Caco-2 (cell line): ENCODE results near the gene ATP5ME. TPM values are rescaled to one million over a fixed set of nuclear protein-coding genes. Genes with fewer than 3 reads are reported as not detected.

Experiments
- BruUV-seq: library from RNA; stranded (reverse); fragments of 400-500 nt; replicated peaks from 2 replicates; lab custom pipeline; 2021; lab: Mats Ljungman, UMichigan
- CTCF ChIA-PET: fragments of 300-600 bp; sonication (Branson Sonifier 250); formaldehyde crosslinking; loops from one replicate; lab custom pipeline; 2022; ENCODE audit warnings: antibody characterized with exemption; lab: Charles Lee
- POLR2A ChIA-PET: fragments of 300-600 bp; sonication (Branson Sonifier 250); formaldehyde crosslinking; loops from one replicate; lab custom pipeline; 2022; ENCODE audit warnings: antibody characterized with exemption; lab: Charles Lee
- DNase-seq, 2 experiments: peaks; one replicate each; pipeline versions ENCODE4 v3.0.0 to v3.0.0-alpha.2; 2020 to 2022
- H3K27me3 ChIP-seq: replicated peaks from 2 replicates; pipeline ENCODE4 v1.6.0; 2011; ENCODE audit warnings: low read length; ENCODE audit not compliant: control insufficient read depth, insufficient read depth
- H3K36me3 ChIP-seq: 2 replicates; pipeline ENCODE4 v1.5.1; 2011; ENCODE audit warnings: low read length; ENCODE audit not compliant: control insufficient read depth, insufficient read depth
- H3K4me1 ChIP-seq: fragments of 250-450 bp; sonication (Bioruptor Pico); 2 replicates; pipeline ENCODE4 v1.5.1; 2020; ENCODE audit warnings: mild to moderate bottlenecking
- H3K4me3 ChIP-seq: 2 replicates; pipeline ENCODE4 v1.5.1; 2011; ENCODE audit warnings: low read depth, mild to moderate bottlenecking, control low read depth, low read length
- H3K9me3 ChIP-seq: fragments of 250-450 bp; sonication (Bioruptor Pico); 2 replicates; pipeline ENCODE4 v1.5.1; 2020; ENCODE audit warnings: mild to moderate bottlenecking, moderate library complexity
- H3K27ac Mint-ChIP-seq: one replicate; pipeline ENCODE4 v1.8.0; 2022; ENCODE audit warnings: mixed read lengths; ENCODE audit not compliant: unreplicated experiment
- H3K27me3 Mint-ChIP-seq: one replicate; pipeline ENCODE4 v1.8.0; 2022; ENCODE audit warnings: mixed read lengths; ENCODE audit not compliant: insufficient read depth, unreplicated experiment
- H3K36me3 Mint-ChIP-seq: one replicate; pipeline ENCODE4 v1.8.0; 2022; ENCODE audit warnings: mild to moderate bottlenecking, mixed read lengths; ENCODE audit not compliant: insufficient read depth, unreplicated experiment
- H3K4me1 Mint-ChIP-seq: one replicate; pipeline ENCODE4 v1.8.0; 2022; ENCODE audit warnings: low read depth, mixed read lengths; ENCODE audit not compliant: unreplicated experiment
- H3K4me3 Mint-ChIP-seq: one replicate; pipeline ENCODE4 v1.8.0; 2022; ENCODE audit warnings: mild to moderate bottlenecking, moderate library complexity, mixed read lengths; ENCODE audit not compliant: unreplicated experiment
- H3K9me3 Mint-ChIP-seq: one replicate; pipeline ENCODE4 v1.8.0; 2022; ENCODE audit warnings: mixed read lengths; ENCODE audit not compliant: unreplicated experiment
- CTCF ChIP-seq, 2 experiments: fragments of 200-600 bp in 1 of 2; IDR thresholded peaks; 1 replicate in 1 of 2; 2 replicates in 1 of 2; pipeline versions ENCODE4 v1.5.1 to v1.8.0; 2011 to 2022; ENCODE audit warnings: antibody characterized with exemption in 1 of 2, control low read depth in 1 of 2, inconsistent platforms in 1 of 2, low read depth in 1 of 2, low read length in 1 of 2, mild to moderate bottlenecking in 1 of 2, moderate library complexity in 1 of 2; ENCODE audit not compliant: insufficient read depth in 1 of 2, severe bottlenecking in 1 of 2, unreplicated experiment in 1 of 2
- intact Hi-C: fragments of 100-400 bp; cut with micrococcal nuclease; formaldehyde crosslinking; loops from one replicate; pipeline ENCODE4 v1.10.0; 2022; ENCODE audit not compliant: unreplicated experiment
- total RNA-seq: library from RNA; stranded (reverse); gene quantifications from 2 replicates; pipeline ENCODE4 v1.2.3, GENCODE V29; 2022

ATP5ME gene
- total RNA-seq, 1 experiment from 2014 or later: 244 TPM

- Histone ChIP-seq H3K4me1 (no peaks in the 10 kb centered on the region), H3K9me3 (no peaks in the 10 kb centered on the region), H3K27me3 (no peaks in the 10 kb centered on the region), H3K36me3 (peaks cover 2% of the 10 kb centered on the region; the same call in 1 of the 2 replicates), H3K4me3 (no peak overlapping the region)
- intact Hi-C loops: no loop called here
- H3K27me3 Mint-ChIP-seq: no peaks in the 10 kb centered on the region
- TF ChIP-seq CTCF (IDR thresholded peaks at IDR 0.05; ENCODE audit: insufficient read depth in 1 of 2, low read depth in 1 of 2, low read length in 1 of 2, severe bottlenecking in 1 of 2, unreplicated experiment in 1 of 2): no peak
- no peak overlapping the region for H3K4me3 Mint-ChIP-seq
- H3K27ac Mint-ChIP-seq: no peak overlapping the region
- no TSS peak for BruUV-seq
- POLR2A ChIA-PET: interaction anchor here (0.6 kb wide), 1 partner anchor 56 kb away, joined by 6 read pairs; no protein-coding TSS in a partner anchor
- CTCF ChIA-PET: interaction anchor here (0.6 kb wide), 1 partner anchor 123 kb away, joined by 3 read pairs; no protein-coding TSS in a partner anchor
- H3K9me3 Mint-ChIP-seq: no peaks in the 10 kb centered on the region
- H3K4me1 Mint-ChIP-seq: no peaks in the 10 kb centered on the region
- no peak for DNase-seq
- H3K36me3 Mint-ChIP-seq: peaks cover 19% of the 10 kb centered on the region
These were observed 6.5 kb downstream of the ATP5ME start for GRCh38 chr4:667545-667925.

GRCh38 chr4:666822-667544 is 7.1 kb downstream of the ATP5ME start:
- Mint-ChIP-seq H3K27ac (no peak overlapping the region), H3K4me1 (no peaks in the 10 kb centered on the region), H3K4me3 (no peak overlapping the region), H3K9me3 (no peaks in the 10 kb centered on the region), H3K27me3 (no peaks in the 10 kb centered on the region), H3K36me3 (peaks cover 14% of the 10 kb centered on the region)
- TF ChIP-seq CTCF (IDR thresholded peaks at IDR 0.05; ENCODE audit: insufficient read depth in 1 of 2, low read depth in 1 of 2, low read length in 1 of 2, severe bottlenecking in 1 of 2, unreplicated experiment in 1 of 2): no peak
- Histone ChIP-seq H3K36me3 (no peaks in the 10 kb centered on the region), H3K4me3 (no peak overlapping the region), H3K9me3 (no peaks in the 10 kb centered on the region), H3K27me3 (no peaks in the 10 kb centered on the region), H3K4me1 (no peaks in the 10 kb centered on the region)
- CTCF ChIA-PET: no interaction called here
- POLR2A ChIA-PET: no interaction called here
- intact Hi-C loops: no loop called here
- BruUV-seq: no TSS peak
- no peak for DNase-seq

GRCh38 chr4:666436-666810 is 7.7 kb downstream of the ATP5ME start:
- no peaks in the 10 kb centered on the region for H3K4me1 Mint-ChIP-seq
- H3K4me1 ChIP-seq: no peaks in the 10 kb centered on the region
- no peaks in the 10 kb centered on the region for H3K9me3 ChIP-seq
- H3K27me3 ChIP-seq: no peaks in the 10 kb centered on the region
- no peak for TF ChIP-seq CTCF (IDR thresholded peaks at IDR 0.05; ENCODE audit: insufficient read depth in 1 of 2, low read depth in 1 of 2, low read length in 1 of 2, severe bottlenecking in 1 of 2, unreplicated experiment in 1 of 2)
- H3K9me3 Mint-ChIP-seq: no peaks in the 10 kb centered on the region
- no peak overlapping the region for H3K27ac Mint-ChIP-seq
- peaks cover 8% of the 10 kb centered on the region for H3K36me3 Mint-ChIP-seq
- ChIA-PET CTCF (no interaction called here), POLR2A (interaction anchor here (0.6 kb wide), 1 partner anchor 304 kb away, joined by 11 read pairs; no protein-coding TSS in a partner anchor)
- H3K27me3 Mint-ChIP-seq: no peaks in the 10 kb centered on the region
- H3K36me3 ChIP-seq: no peaks in the 10 kb centered on the region
- intact Hi-C loops: no loop called here
- DNase-seq: no peak
- no peak overlapping the region for H3K4me3 ChIP-seq
- no TSS peak for BruUV-seq
- H3K4me3 Mint-ChIP-seq: no peak overlapping the region
